Hepatic stellate cell (primary cell): ENCODE measurements around the gene PCYT2.
A peak's percentile ranks its signal among the peaks of the same experiment; 100 is the strongest.

Source experiments
- DNase-seq: peaks from one replicate; pipeline ENCODE4 v3.0.0; 2011; ENCODE audit warnings: low spot score

PCYT2 gene

GRCh38 chr17:81869221-81870130 is 41.7 kb downstream of the PCYT2 start:
- no peak for DNase-seq

- peak; percentile 83 for DNase-seq
These were observed 42.5 kb downstream of the PCYT2 start for GRCh38 chr17:81868674-81869220.

GRCh38 chr17:81867991-81868673 is 43.1 kb downstream of the PCYT2 start:
- no peak for DNase-seq

GRCh38 chr17:81867170-81867990 is 43.8 kb downstream of the PCYT2 start:
- DNase-seq, result no peak

- no peak for DNase-seq
These were observed 44.6 kb downstream of the PCYT2 start for GRCh38 chr17:81866440-81867169.

GRCh38 chr17:81865733-81866439 is 45.3 kb downstream of the PCYT2 start:
- DNase-seq, result no peak

- no peak for DNase-seq
These were observed 45.9 kb downstream of the PCYT2 start for GRCh38 chr17:81865358-81865732.

- no peak for DNase-seq
These were observed 47.1 kb downstream of the PCYT2 start for GRCh38 chr17:81863833-81864768.

GRCh38 chr17:81863123-81863675 is 48.0 kb downstream of the PCYT2 start:
- DNase-seq, result no peak

- peak; percentile 100 for DNase-seq
These were observed 50.2 kb downstream of the PCYT2 start for GRCh38 chr17:81860756-81861568.

- DNase-seq, result no peak
These were observed 51.1 kb downstream of the PCYT2 start, which contains the start of gene P4HB for GRCh38 chr17:81859906-81860755. Gene P4HB (minus strand): TSS chr17:81860535. CDS start chr17:81860471, 64 bp downstream.

GRCh38 chr17:81858967-81859905 is 52.0 kb downstream of the PCYT2 start:
- no peak for DNase-seq

GRCh38 chr17:81858170-81858966 is 52.8 kb downstream of the PCYT2 start:
- no peak for DNase-seq

GRCh38 chr17:81854974-81855774 is 56.0 kb downstream of the PCYT2 start:
- no peak for DNase-seq

GRCh38 chr17:81852237-81852636 is 59.0 kb downstream of the PCYT2 start:
- no peak for DNase-seq
